ENCODE results near the gene LMO2.

LMO2 gene

DNA sequence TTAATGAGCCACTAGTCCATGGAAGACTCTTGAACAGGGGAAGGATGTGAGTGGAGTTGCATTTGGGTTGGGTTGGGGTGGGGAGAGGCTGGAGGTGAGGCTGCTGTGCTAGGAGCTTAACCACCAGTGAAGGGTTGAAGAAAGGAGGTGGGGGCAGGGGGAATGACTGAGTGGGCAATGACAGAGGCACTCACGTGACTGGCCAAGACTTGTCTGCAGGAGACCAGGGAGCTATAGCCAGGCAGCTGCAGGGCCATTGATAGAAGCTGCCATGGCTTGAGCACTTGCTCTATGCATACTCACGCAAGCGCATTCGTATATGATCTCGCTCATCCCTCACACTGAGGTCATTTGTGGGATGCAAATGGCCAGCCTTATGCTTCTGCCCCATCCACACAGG, 4.0 kb downstream of the LMO2 start:
- DNase-seq (ENCODE audit: low read depth in 2 of 2) = no peak

DNA sequence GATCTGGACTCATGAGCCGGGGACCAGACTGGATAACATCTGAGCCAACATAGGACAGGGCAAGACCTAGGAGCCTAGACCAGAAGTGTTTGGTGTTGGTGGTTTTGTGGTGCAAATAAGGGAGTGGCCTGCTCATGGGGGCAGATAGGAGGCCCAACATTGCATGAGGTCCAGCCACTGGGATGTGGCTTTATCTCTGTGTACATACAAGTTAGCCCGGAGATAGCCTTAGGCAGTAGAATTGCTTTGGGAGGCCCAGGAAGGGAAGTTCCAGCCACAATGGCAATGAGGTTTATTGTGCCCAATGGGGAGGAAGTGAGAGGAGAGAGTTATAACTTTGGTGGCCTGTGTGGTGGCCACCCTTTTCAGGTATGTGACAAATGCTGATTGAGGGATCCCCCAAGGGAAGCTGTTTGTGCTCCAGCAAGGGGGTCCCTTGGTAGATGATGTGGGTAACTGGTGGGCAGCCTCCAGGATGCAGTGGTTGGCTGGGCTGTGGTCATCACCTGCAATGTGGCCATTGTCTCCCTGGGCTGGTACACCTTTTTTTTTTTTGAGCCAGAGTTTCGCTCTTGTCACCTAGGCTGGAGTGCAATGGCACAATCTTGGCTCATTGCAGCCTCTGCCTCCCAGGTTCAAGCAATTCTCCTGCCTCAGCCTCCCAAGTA, 6.4 kb downstream of the LMO2 start:
- no peak for DNase-seq (ENCODE audit: low read depth in 2 of 2)

- DNase-seq (ENCODE audit: low read depth in 2 of 2) = no peak
Observed at GRCh38 chr11:33884601-33885000, 7.3 kb downstream of the LMO2 start.

DNA sequence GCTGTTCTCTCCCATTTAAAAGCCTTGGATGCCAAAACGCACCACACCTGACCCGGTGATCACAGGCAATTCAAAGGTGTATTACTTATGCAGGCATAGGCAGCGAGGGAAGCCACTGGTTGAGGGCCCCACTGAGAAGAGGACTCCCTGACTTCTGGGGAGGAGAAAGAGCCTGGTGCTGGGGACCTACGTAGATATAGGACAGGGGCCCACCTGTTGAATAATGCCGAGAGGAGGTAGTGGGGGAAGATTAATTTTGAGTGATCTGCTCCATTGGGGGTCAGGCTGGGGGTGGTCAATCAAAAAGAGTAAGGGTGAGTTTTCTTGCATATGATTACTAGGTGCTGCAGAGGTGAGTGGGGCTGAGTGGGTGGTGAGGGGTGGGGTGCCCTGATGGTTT, 7.8 kb downstream of the LMO2 start:
- DNase-seq (ENCODE audit: low read depth in 2 of 2) = no peak

DNA sequence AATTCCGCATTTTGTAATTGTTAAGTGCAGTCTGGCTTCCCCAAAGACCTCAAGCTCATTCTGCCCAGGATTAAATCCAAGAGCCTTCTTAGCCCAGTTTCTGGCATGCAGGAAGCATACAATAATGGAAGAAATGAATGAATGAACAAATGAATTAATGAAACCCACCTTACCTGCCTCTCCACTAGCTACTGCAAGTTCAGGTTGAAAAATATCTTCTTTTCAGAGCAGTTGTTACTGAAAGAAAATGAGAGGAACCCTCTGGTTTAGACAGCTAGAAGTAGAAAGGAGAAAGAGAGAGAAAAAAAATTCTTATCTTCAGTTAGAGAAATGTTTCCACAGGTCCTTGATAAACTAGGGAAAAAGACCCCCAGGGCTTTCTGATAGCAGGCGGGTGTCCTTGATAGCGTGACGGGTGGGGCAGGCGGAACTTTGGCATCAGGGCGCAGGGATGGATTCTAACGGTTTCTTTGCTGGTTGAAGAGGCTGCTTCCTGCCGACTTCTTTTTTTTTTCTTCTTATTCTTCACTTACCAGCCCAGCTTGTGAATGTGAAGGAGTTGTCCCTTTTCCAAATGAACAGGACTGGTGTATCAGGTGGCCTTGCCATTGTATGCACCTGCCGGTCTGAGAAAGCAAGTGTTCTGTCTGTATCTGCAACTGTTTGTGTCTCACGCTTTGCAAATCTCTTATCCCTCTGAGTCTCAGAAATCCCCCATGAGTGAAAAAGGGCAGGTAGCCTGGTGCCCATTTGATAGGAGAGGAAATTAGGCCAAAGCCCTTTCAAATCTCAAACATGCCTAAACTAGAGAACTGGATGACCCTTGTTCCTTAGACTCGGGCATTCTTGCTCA, 10.0 kb downstream of the LMO2 start:
- no peak for DNase-seq (ENCODE audit: low read depth in 2 of 2)

DNA sequence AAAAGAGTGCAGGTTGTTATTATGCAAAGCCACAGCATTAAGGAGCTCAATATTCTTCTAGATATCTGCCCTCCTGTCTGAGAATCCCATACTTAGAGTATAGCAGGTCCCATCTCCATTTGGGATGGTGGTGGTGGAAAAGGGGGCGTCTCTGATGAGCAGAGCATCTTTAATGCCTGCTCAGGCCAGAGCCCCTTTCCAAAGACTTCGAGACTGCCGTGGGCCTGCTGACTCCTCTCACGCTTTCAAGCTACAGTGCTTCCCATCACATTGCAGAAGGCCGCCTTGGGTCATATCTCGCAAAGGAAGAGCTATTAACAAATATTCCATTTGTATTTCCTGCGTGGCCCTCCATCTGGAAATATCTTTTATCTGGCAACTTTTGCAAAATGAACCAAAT, 10.9 kb downstream of the LMO2 start:
- DNase-seq (ENCODE audit: low read depth in 2 of 2) = no peak

- DNase-seq (ENCODE audit: low read depth in 2 of 2) = no peak
Observed at GRCh38 chr11:33879375-33879774, 12.5 kb downstream of the LMO2 start.

DNA sequence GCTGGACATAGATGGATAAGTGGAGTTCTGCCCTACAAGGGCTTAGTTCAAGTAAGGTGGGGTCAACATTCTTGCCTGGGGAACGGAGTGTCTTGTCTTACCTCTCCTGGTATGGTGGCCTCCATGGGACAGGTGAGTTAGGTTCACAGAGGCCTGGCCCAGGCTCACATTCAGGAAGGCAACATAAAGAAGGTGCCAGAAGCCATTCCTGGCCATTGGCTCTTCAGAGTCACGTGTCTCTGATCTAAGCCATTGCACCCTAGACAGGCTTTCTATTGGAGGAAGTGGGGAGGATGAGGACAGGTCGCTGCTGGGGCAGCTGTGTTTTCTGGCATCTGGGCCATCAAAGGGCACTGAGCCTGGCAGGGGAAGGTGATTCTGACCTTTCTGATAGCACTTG, 14.8 kb downstream of the LMO2 start:
- DNase-seq (ENCODE audit: low read depth in 2 of 2) = no peak

GRCh38 chr11:33875621-33876294, 16.1 kb downstream of the LMO2 start:
- no peak for DNase-seq (ENCODE audit: low read depth in 2 of 2)

- DNase-seq (ENCODE audit: low read depth in 2 of 2) = no peak
Observed at GRCh38 chr11:33874910-33875490, 16.9 kb downstream of the LMO2 start.

DNA sequence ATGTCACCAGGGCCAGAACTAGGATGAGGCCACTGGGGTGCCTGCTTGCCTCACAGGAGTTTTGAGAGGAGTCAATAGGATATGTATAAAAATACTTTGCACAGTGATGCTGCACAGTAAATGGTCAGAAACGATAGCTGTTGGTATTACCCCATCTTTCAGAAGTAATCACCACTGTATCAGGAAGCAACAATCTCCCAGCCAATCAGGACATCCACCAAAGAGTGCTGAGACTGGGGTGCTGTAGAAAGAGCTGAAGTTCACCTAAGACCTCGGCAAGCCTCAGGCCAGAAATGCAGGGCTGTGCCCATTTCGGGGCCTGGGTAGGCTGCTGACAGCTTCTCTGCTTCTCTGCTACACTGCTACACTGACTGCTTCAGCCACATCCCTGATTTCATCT, 17.4 kb downstream of the LMO2 start:
- no peak for DNase-seq (ENCODE audit: low read depth in 2 of 2)

DNA sequence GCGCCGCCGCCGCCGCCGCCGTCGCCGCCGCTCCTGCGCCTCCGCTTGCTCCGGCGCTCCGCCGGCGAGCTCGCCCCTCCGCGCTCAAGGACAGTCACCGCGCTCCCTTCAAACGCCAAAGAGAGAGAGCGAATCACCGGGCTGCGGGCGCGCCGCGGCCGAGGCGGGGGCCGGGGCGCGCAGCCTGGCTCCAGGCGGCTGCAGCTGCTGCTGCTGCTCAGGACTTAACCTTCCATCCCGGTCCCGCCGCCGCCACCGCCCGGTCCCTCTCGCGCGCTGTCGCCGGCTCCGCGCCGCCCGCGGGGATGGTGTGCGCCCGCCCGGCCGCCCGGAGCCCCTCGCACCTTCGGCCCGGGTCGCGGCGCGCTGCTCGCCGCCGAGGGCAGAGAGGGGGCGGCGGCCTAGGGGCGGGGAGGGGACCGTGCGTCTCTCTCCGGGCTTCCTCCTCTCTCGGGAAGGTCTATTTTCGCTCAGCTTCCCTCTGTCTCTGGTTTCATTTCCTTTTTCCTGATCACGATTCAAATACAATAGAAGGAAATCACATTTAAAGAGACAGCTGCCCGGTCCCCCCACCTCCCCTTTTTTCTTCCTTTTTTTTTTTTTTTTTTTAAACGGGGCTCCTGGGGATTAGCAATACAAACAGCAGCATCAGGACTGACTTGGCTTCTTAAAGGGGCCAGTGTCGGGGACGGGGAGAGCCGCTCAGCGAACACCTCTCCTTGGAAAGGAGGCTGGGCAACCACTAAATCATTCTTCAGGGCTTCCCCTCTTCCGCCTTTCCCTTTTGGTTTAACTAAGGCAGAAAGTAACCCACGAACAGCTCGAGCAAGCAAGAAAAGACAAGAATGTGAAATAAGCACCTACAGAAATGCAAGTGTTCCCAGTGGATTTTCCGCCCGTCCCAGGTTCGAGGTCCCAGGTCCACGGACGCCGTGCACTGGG, 22.1 kb downstream of the LMO2 start:
- no peak for DNase-seq (ENCODE audit: low read depth in 2 of 2)

GRCh38 chr11:33868647-33869461, 23.0 kb downstream of the LMO2 start:
- no peak for DNase-seq (ENCODE audit: low read depth in 2 of 2)

- DNase-seq (ENCODE audit: low read depth in 2 of 2) = no peak
Observed at GRCh38 chr11:33867996-33868646, 23.8 kb downstream of the LMO2 start.

DNA sequence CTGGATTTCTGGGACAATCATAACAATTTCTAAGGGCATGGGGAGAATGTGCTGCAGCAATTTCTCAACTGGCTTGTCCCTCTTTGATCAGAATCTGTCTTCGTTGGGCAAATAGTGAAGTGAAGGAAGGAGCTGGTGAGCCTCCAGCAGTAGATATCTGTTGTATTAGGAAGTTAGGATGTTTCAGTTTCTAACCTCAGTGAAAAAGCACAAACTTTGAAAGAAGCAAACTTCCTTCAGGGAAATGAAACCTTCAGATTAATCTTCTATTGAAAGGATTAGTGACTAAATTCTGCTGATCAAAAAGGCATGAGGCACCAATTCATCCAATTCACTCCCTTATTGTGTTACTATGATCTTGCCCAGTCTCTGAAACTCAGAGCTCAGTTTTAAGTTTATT, 24.3 kb downstream of the LMO2 start:
- no peak for DNase-seq (ENCODE audit: low read depth in 2 of 2)

GRCh38 chr11:33866936-33867335, 24.9 kb downstream of the LMO2 start:
- DNase-seq (ENCODE audit: low read depth in 2 of 2) = no peak

DNA sequence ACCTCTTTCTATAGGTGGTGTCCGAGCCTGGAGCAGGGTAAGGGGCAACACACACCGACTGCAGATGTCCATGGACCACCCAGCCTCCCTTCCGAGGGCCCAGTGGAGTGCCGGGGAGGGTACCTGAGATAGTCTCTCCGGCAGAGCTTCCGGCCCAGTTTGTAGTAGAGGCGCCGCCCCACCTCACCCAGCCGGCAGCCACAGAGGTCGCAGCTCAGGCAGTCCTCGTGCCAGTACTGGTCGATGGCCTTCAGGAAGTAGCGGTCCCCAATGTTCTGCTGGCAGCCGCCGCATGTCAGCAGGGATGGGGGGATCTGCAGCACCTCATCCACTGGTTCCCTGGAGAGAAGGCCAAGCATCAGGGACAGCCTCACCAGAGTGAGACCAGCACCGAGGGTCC, 27.4 kb downstream of the LMO2 start:
- no peak for DNase-seq (ENCODE audit: low read depth in 2 of 2)

DNA sequence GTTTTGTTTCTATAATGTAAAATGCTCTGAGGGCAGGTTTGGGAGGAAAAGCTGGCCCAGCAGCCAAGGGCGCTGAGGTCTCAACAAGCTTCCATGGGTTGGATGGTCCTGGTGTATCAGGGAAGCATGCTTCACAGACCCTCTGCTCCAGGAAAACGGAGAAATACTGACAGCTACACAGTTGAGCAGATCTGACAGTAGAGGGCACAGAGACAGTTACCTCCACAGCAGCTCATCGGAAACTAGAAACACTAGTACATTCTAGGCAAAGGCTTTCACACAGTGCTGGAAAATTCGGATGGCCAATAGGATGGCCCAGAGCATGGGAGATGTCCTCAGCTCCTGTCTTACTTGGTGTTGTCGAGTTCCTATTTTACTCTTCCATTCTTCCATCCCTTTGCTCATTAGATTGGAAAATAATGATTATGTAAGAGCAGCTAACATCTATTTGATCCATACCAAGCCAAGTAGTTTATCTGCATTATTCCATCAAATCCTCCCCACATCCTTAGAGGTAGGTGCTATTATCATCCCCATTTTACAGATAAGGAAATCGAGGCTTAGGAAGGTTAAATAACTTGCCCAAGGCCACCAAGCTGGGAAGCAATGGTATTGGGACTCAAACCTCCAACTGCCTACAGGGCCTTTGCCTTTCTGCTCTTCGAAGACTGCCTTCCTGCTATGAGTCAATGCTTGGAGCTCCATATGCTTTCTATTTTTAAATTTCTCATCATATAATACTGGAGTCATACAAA, 28.3 kb downstream of the LMO2 start:
- no peak for DNase-seq (ENCODE audit: low read depth in 2 of 2)

DNA sequence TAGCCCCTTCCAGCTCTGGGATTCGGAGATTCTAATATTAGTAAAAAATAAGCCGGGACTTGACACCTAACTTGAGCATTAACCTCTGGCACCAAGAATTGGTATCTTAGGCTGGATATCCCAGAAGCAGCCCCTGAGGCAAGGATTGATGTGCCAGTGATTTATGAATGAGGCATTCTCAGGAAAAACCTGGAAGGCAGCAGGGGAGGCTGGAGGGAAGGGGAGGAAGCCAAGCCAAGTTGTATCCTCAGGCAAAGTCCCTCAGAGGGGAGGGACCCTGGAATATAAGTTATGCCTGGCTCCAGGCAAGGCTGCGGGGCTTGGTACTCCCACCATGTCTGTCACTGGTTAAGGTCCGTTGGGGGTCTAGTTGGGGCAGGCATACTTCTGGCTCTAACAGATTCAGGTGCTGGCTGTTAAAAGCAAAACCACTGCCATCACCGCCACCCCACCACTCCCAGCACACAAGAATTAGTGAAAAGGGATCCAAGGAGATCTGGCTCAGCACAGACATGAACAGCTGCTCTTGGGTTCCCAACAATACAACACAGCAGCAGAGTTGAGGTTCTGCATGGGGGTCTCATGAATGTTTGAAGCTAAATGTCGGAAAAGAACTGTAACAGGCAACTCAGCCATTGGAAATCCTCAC, 29.8 kb downstream of the LMO2 start:
- DNase-seq (ENCODE audit: low read depth in 2 of 2) = no peak

Measured in stimulated activated CD8-positive, alpha-beta memory T cell treated with anti-CD3 and anti-CD28 coated beads, Interleukin-15, amount 100 ng/mL, for 4 hours (primary cell).